Neuronal stem cell (in vitro differentiated cells): ENCODE results near the gene LRP1B.

Experiments used
- DNase-seq: peaks from one replicate; pipeline ENCODE4 v3.0.0-alpha.2; 2013; ENCODE audit warnings: low spot score
- H2AFZ ChIP-seq: one replicate; pipeline ENCODE4 v1.6.1; 2013; ENCODE audit warnings: mild to moderate bottlenecking, low read length, inconsistent platforms
- H2AK5ac ChIP-seq: 2 replicates; pipeline ENCODE4 v1.6.1; 2013; ENCODE audit warnings: low read depth, mild to moderate bottlenecking, inconsistent platforms, low read length, moderate library complexity, mixed read lengths
- H2BK120ac ChIP-seq: 2 replicates; pipeline ENCODE4 v1.6.1; 2013; ENCODE audit warnings: low read depth, mild to moderate bottlenecking, inconsistent platforms, low read length, moderate library complexity, mixed read lengths
- H2BK12ac ChIP-seq: one replicate; pipeline ENCODE4 v1.6.1; 2013; ENCODE audit warnings: low read length, inconsistent platforms
- H2BK15ac ChIP-seq: 2 replicates; pipeline ENCODE4 v1.6.1; 2013; ENCODE audit warnings: mild to moderate bottlenecking, low read length, inconsistent platforms, mixed read lengths
- H2BK5ac ChIP-seq: one replicate; pipeline ENCODE4 v1.6.1; 2013; ENCODE audit warnings: inconsistent platforms, mild to moderate bottlenecking, low read length, moderate library complexity
- H3K14ac ChIP-seq: one replicate; pipeline ENCODE4 v1.6.1; 2013; ENCODE audit warnings: low read length, inconsistent platforms
- H3K18ac ChIP-seq: 2 replicates; pipeline ENCODE4 v1.6.1; 2013; ENCODE audit warnings: low read length, inconsistent platforms
- H3K23ac ChIP-seq: 2 replicates; pipeline ENCODE4 v1.6.1; 2013; ENCODE audit warnings: low read depth, mild to moderate bottlenecking, mixed read lengths, low read length, inconsistent platforms; ENCODE audit not compliant: poor library complexity
- H3K27ac ChIP-seq: replicated peaks from 3 replicates; pipeline ENCODE4 v1.5.1; 2013; ENCODE audit warnings: low read length, inconsistent platforms
- H3K27me3 ChIP-seq, 3 experiments: 2 replicates each; pipeline ENCODE4 v1.6.1; 2013; ENCODE audit warnings: low read length in 3 of 3, mild to moderate bottlenecking in 2 of 3, inconsistent platforms in 1 of 3, low read depth in 1 of 3, mixed read lengths in 1 of 3, moderate library complexity in 1 of 3; ENCODE audit not compliant: control insufficient read depth in 3 of 3, insufficient read depth in 3 of 3
- H3K36me3 ChIP-seq, 2 donors: replicated peaks in 1 of 2; 2 replicates each; pipeline ENCODE4 v1.6.1; 2013; ENCODE audit warnings: low read length in 2 of 2; ENCODE audit not compliant: control insufficient read depth in 2 of 2, insufficient read depth in 2 of 2
- H3K4ac ChIP-seq: 2 replicates; pipeline ENCODE4 v1.6.1; 2013; ENCODE audit warnings: inconsistent platforms, mild to moderate bottlenecking, low read length, moderate library complexity
- H3K4me1 ChIP-seq, 2 donors: 1 replicate in 1 of 2; 2 replicates in 1 of 2; pipeline ENCODE4 v1.6.1; 2013; ENCODE audit warnings: low read length in 2 of 2, low read depth in 1 of 2; ENCODE audit not compliant: control insufficient read depth in 2 of 2, insufficient read depth in 1 of 2
- H3K4me2 ChIP-seq: one replicate; pipeline ENCODE4 v1.6.1; 2013; ENCODE audit warnings: mild to moderate bottlenecking, low read length, inconsistent platforms; ENCODE audit not compliant: insufficient read depth, poor library complexity, severe bottlenecking
- H3K4me3 ChIP-seq, 2 donors: 2 replicates each; pipeline ENCODE4 v1.5.1; 2013; ENCODE audit warnings: low read length in 2 of 2, mild to moderate bottlenecking in 2 of 2, inconsistent platforms in 1 of 2, moderate library complexity in 1 of 2
- H3K79me1 ChIP-seq: one replicate; pipeline ENCODE4 v1.6.1; 2013; ENCODE audit warnings: low read depth, mild to moderate bottlenecking, inconsistent platforms, low read length, moderate library complexity
- H3K9ac ChIP-seq: one replicate; pipeline ENCODE4 v1.6.1; 2013; ENCODE audit warnings: mild to moderate bottlenecking, low read depth, low read length, inconsistent platforms; ENCODE audit not compliant: poor library complexity
- H3K9me3 ChIP-seq, 2 donors: replicated peaks in 1 of 2; 2 replicates each; pipeline versions ENCODE3 to v1.6.1; 2013; ENCODE audit warnings: low read length in 2 of 2, mild to moderate bottlenecking in 2 of 2, inconsistent platforms in 1 of 2, low read depth in 1 of 2, mixed read lengths in 1 of 2, moderate library complexity in 1 of 2; ENCODE audit not compliant: control insufficient read depth in 2 of 2, insufficient read depth in 1 of 2
- H4K8ac ChIP-seq: one replicate; pipeline ENCODE4 v1.6.1; 2013; ENCODE audit warnings: low read depth, mild to moderate bottlenecking, inconsistent platforms, low read length, moderate library complexity
- H4K91ac ChIP-seq: one replicate; pipeline ENCODE4 v1.6.1; 2013; ENCODE audit warnings: low read length, low read depth, mild to moderate bottlenecking, inconsistent platforms; ENCODE audit not compliant: poor library complexity
- WGBS, 2 donors: extraction: QIAGEN DNeasy Blood & Tissue Kit; methylation state at CpG; one replicate each; pipeline ENCODE4 v1.1.7; 2013; ENCODE audit warnings: missing lambda C conversion rate in 2 of 2, mixed read lengths in 1 of 2; ENCODE audit not compliant: insufficient read length in 2 of 2, insufficient replicate concordance in 1 of 2; ENCODE audit errors: extremely low coverage in 2 of 2; 5-methylcytosine and 5-hydroxymethylcytosine counted together

LRP1B gene

DNA sequence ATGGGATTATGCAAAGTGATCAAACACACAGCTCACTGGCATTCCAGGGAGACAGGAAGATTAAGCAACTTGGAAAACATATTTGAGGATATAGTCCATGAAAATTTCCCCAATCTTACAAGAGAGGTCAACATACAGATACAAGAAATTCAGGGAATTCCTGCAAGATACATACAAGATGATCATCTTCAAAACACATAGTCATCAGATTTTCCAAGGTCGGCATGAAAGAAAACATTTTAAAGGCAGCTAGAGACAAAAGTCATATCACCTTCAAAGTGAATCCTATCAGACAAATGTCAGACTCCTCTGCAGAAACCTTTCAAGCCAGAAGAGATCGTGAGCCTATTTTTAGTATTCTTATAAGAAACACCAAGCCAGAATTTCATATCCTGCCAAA is 1188.5 kb downstream of the LRP1B start:
- H2AFZ ChIP-seq, result no peak overlapping the region
- no peak overlapping the region for H3K4ac ChIP-seq
- no peak overlapping the region for H3K23ac ChIP-seq
- no peaks in the 10 kb centered on the region for H3K79me1 ChIP-seq
- H2BK12ac ChIP-seq, result no peak overlapping the region
- no peaks in the 10 kb centered on the region for H3K36me3 ChIP-seq
- H2BK120ac ChIP-seq, result no peak overlapping the region
- H4K91ac ChIP-seq, result no peak overlapping the region
- DNase-seq, result no peak
- no peak overlapping the region for H2BK15ac ChIP-seq
- no peak overlapping the region for H3K27ac ChIP-seq
- H3K4me2 ChIP-seq, result no peak overlapping the region
- no peak overlapping the region for H3K14ac ChIP-seq
- H3K27me3 ChIP-seq, result no peaks in the 10 kb centered on the region
- no peak overlapping the region for H2AK5ac ChIP-seq
- no peak overlapping the region for H2BK5ac ChIP-seq
- no peaks in the 10 kb centered on the region for H3K4me1 ChIP-seq
- no CpG with 5 or more reads among the region's 2 CpGs for WGBS, 2 donors
- H3K9ac ChIP-seq, result no peak overlapping the region
- no peak overlapping the region for H3K18ac ChIP-seq
- H3K9me3 ChIP-seq, result no peaks in the 10 kb centered on the region
- no peak overlapping the region for H3K4me3 ChIP-seq
- no peak overlapping the region for H4K8ac ChIP-seq

DNA sequence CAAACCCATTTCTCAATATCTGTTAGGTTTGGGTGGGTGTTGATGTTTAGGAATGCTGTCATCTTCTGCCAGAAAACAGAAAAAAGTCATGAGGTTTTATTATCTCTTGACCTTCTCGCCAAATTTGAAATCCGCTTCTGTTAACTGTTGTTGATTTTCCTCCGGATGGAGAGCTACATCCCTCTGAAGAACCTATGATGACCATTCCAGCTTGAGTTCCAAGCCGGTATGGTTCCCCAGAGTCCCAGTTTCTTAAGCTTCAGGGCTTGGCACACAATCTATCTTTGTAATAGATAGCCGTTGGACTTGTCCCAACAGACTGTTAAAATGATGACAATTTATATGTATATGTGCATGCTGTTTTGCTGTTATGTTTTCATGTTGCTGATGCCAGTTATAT is 1201.0 kb downstream of the LRP1B start:
- Histone ChIP-seq H3K27ac (no peak overlapping the region), H2BK12ac (no peak overlapping the region), H4K91ac (no peak overlapping the region), H3K9me3 (no peaks in the 10 kb centered on the region), H2BK15ac (no peak overlapping the region), H4K8ac (no peak overlapping the region), H3K23ac (no peak overlapping the region), H2AFZ (no peak overlapping the region), H3K36me3 (no peaks in the 10 kb centered on the region), H3K9ac (no peak overlapping the region), H3K14ac (no peak overlapping the region), H3K18ac (no peak overlapping the region), H3K4me1 (no peaks in the 10 kb centered on the region), H3K4me2 (no peak overlapping the region), H2BK5ac (no peak overlapping the region), H3K79me1 (no peaks in the 10 kb centered on the region), H3K4me3 (no peak overlapping the region), H3K4ac (no peak overlapping the region), H3K27me3 (no peaks in the 10 kb centered on the region), H2AK5ac (no peak overlapping the region), H2BK120ac (no peak overlapping the region)
- no CpG with 5 or more reads among the region's 5 CpGs for WGBS, 2 donors
- DNase-seq, result no peak

DNA sequence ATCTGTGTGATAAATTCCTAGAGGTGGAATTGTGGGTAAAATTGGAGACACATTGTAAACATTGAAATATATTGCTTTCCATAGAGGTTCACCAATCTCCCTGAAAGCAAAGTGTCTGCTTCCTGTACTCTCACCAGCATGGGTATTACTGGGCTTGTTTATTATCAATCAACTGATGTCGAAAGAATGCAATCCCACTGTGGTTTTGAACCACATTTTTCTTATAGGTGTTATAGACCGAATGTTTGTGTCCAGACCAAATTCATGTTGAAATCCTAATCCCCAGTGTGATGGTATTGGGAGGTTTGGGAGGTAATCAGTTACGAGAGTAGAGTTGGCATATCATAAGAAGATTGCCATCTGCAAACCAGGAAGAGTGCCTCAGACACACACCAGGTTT is 1212.4 kb downstream of the LRP1B start:
- WGBS, 2 donors, result no CpG with 5 or more reads among the region's 3 CpGs
- no peak overlapping the region for H4K8ac ChIP-seq
- no peak overlapping the region for H3K14ac ChIP-seq

DNA sequence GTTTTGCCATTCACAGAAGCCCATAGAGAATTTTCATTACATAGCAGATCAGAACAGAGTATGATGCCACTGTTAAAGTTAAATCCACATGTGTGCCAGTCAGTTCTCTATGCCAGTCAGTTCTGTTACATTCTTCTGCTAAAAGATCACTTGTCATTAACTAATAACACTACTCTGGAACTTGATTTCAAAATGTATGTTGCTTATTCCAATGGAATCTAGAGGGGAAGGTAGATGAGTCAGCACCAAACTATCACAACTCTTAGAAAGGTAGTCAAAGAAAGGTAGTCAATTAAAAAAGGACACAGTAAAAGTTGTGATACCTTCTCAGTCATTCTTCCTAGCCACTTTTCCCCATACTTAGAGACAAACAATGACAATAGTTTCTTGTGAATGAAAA is 1214.4 kb downstream of the LRP1B start:
- Histone ChIP-seq H4K91ac (no peak overlapping the region), H3K9me3 (no peaks in the 10 kb centered on the region), H2BK15ac (no peak overlapping the region)

More for the DNA sequence above, 1212.4 kb downstream of the LRP1B start:
- no peak overlapping the region for H3K4ac ChIP-seq
- H2BK15ac ChIP-seq, result no peak overlapping the region
- no peaks in the 10 kb centered on the region for H3K9me3 ChIP-seq
- H3K4me1 ChIP-seq, result no peaks in the 10 kb centered on the region
- DNase-seq, result no peak
- no peaks in the 10 kb centered on the region for H3K79me1 ChIP-seq
- H3K9ac ChIP-seq, result no peak overlapping the region
- no peaks in the 10 kb centered on the region for H3K27me3 ChIP-seq
- no peak overlapping the region for H3K27ac ChIP-seq
- H2BK5ac ChIP-seq, result no peak overlapping the region
- H2BK120ac ChIP-seq, result no peak overlapping the region
- no peak overlapping the region for H3K18ac ChIP-seq
- H3K4me2 ChIP-seq, result no peak overlapping the region
- H2AFZ ChIP-seq, result no peak overlapping the region
- H3K4me3 ChIP-seq, result no peak overlapping the region
- H2BK12ac ChIP-seq, result no peak overlapping the region
- no peaks in the 10 kb centered on the region for H3K36me3 ChIP-seq
- H4K91ac ChIP-seq, result no peak overlapping the region
- H3K23ac ChIP-seq, result no peak overlapping the region
- H2AK5ac ChIP-seq, result no peak overlapping the region

More for the DNA sequence above, 1214.4 kb downstream of the LRP1B start:
- H3K14ac ChIP-seq, result no peak overlapping the region
- H3K4ac ChIP-seq, result no peak overlapping the region
- H2BK5ac ChIP-seq, result no peak overlapping the region
- H2BK12ac ChIP-seq, result no peak overlapping the region
- no peaks in the 10 kb centered on the region for H3K36me3 ChIP-seq
- H3K23ac ChIP-seq, result no peak overlapping the region
- H2BK120ac ChIP-seq, result no peak overlapping the region
- no peak overlapping the region for H3K27ac ChIP-seq
- DNase-seq, result no peak
- H2AK5ac ChIP-seq, result no peak overlapping the region
- no peaks in the 10 kb centered on the region for H3K27me3 ChIP-seq
- H3K79me1 ChIP-seq, result no peaks in the 10 kb centered on the region
- no peak overlapping the region for H3K4me3 ChIP-seq
- no peak overlapping the region for H4K8ac ChIP-seq
- H2AFZ ChIP-seq, result no peak overlapping the region
- no peak overlapping the region for H3K9ac ChIP-seq
- no peak overlapping the region for H3K18ac ChIP-seq
- H3K4me2 ChIP-seq, result no peak overlapping the region
- no peaks in the 10 kb centered on the region for H3K4me1 ChIP-seq
